A673 (cell line): ENCODE results near the gene ITPR3. TPM values are rescaled to one million over a fixed set of nuclear protein-coding genes. Genes with fewer than 3 reads are reported as not detected.
A peak's percentile ranks its signal among the peaks of the same experiment; 100 is the strongest.
"Not testable (repeated sequence)": the region's sequence is repeated elsewhere in the genome, so short reads cannot be mapped to it uniquely, and the experiment has no call there.

Experiments used
- BruUV-seq: library from RNA; stranded (reverse); fragments of 400-500 nt; replicated peaks from 2 replicates; lab custom pipeline; 2021; lab: Mats Ljungman, UMichigan
- CTCF ChIA-PET: fragments of 300-600 bp; sonication (Branson Sonifier 250); formaldehyde crosslinking; loops from one replicate; lab custom pipeline; 2022; ENCODE audit warnings: antibody characterized with exemption; lab: Charles Lee
- POLR2A ChIA-PET: fragments of 300-600 bp; sonication (Branson Sonifier 250); formaldehyde crosslinking; loops from one replicate; lab custom pipeline; 2022; ENCODE audit warnings: antibody characterized with exemption; ENCODE audit not compliant: low non-redundant PET; lab: Charles Lee
- DNase-seq: peaks from one replicate; pipeline ENCODE4 v3.0.0-alpha.2; 2015; ENCODE audit warnings: low spot score
- H3K27ac ChIP-seq: fragments of 200-600 bp; sonication (generic); 2 replicates; pipeline ENCODE4 v1.5.1; 2016; ENCODE audit warnings: mixed run types, low read depth, mild to moderate bottlenecking, mixed read lengths, antibody characterized with exemption, low read length; ENCODE audit not compliant: poor library complexity, severe bottlenecking
- H3K27me3 ChIP-seq: fragments of 200-600 bp; sonication (generic); replicated peaks from 2 replicates; pipeline ENCODE4 v1.6.1; 2017; ENCODE audit warnings: mixed run types, low read depth, mild to moderate bottlenecking, mixed read lengths, antibody characterized with exemption, low read length; ENCODE audit not compliant: insufficient read depth, poor library complexity
- H3K36me3 ChIP-seq: fragments of 200-600 bp; sonication (generic); 2 replicates; pipeline ENCODE4 v1.6.1; 2016; ENCODE audit warnings: mixed run types, mild to moderate bottlenecking, mixed read lengths, antibody characterized with exemption, low read length; ENCODE audit not compliant: insufficient read depth, poor library complexity, severe bottlenecking
- H3K4me1 ChIP-seq: fragments of 200-600 bp; sonication (generic); 2 replicates; pipeline ENCODE4 v1.6.1; 2017; ENCODE audit warnings: mixed run types, mild to moderate bottlenecking, mixed read lengths, antibody characterized with exemption, low read length; ENCODE audit not compliant: insufficient read depth, poor library complexity, severe bottlenecking
- H3K4me3 ChIP-seq: fragments of 200-600 bp; sonication (generic); 2 replicates; pipeline ENCODE4 v1.5.1; 2016; ENCODE audit warnings: low read depth, mixed run types, mild to moderate bottlenecking, mixed read lengths, low read length; ENCODE audit not compliant: poor library complexity, severe bottlenecking
- H3K9me3 ChIP-seq: fragments of 200-600 bp; sonication (generic); 2 replicates; pipeline ENCODE4 v1.6.1; 2016; ENCODE audit warnings: mixed run types, low read depth, mild to moderate bottlenecking, mixed read lengths, antibody characterized with exemption, low read length; ENCODE audit not compliant: poor library complexity, severe bottlenecking
- EZH2 ChIP-seq: fragments of 200-600 bp; sonication (generic); IDR thresholded peaks from 2 replicates; pipeline ENCODE4 v1.6.1; 2017; ENCODE audit warnings: borderline replicate concordance, low read depth, mild to moderate bottlenecking, mixed read lengths, antibody characterized with exemption, low read length; ENCODE audit not compliant: poor library complexity, severe bottlenecking
- intact Hi-C: fragments of 100-400 bp; cut with micrococcal nuclease; formaldehyde crosslinking; loops from one replicate; pipeline ENCODE4 v1.10.0; 2022; ENCODE audit not compliant: unreplicated experiment
- total RNA-seq: library from RNA; stranded (reverse); gene quantifications from 2 replicates; pipeline ENCODE4 v1.2.3, GENCODE V29; 2021
- TF ChIP-seq, protein P1 (sequence below): fragments of 300-800, 200-600 bp; sonication (generic); conservative IDR thresholded peaks from 2 replicates; pipeline ENCODE4 v1.5.1; 2017; ENCODE audit warnings: low read depth, mild to moderate bottlenecking, antibody characterized with exemption, low read length, moderate library complexity, mixed read lengths

The ITPR3 gene
- total RNA-seq, 1 experiment from 2014 or later, result 27.8 TPM

DNA sequence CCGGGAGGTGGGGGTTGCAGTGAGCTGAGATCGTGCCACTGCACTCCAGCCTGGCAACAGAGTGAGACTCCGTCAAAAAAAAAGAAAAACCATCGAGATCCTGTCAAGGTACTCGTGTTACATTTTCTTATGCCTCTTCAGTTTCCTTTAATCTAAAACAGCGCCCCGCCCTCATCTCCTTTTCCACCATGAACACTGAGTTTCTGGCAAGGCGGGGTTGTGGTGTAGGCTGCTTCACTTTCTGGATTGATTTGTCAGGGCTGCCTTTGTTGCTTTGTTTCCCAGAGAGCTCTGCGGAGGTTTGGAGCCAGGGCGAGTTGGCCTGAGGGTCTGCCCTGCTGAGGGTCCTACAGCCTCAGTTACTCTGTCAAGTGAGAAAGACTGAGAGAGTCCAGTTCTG lies 8.9 kb downstream of the ITPR3 start:
- DNase-seq, result no peak
- H3K4me3 ChIP-seq, result no peak overlapping the region
- no peak for TF ChIP-seq EZH2
- TF ChIP-seq, protein P1, sequence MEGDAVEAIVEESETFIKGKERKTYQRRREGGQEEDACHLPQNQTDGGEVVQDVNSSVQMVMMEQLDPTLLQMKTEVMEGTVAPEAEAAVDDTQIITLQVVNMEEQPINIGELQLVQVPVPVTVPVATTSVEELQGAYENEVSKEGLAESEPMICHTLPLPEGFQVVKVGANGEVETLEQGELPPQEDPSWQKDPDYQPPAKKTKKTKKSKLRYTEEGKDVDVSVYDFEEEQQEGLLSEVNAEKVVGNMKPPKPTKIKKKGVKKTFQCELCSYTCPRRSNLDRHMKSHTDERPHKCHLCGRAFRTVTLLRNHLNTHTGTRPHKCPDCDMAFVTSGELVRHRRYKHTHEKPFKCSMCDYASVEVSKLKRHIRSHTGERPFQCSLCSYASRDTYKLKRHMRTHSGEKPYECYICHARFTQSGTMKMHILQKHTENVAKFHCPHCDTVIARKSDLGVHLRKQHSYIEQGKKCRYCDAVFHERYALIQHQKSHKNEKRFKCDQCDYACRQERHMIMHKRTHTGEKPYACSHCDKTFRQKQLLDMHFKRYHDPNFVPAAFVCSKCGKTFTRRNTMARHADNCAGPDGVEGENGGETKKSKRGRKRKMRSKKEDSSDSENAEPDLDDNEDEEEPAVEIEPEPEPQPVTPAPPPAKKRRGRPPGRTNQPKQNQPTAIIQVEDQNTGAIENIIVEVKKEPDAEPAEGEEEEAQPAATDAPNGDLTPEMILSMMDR, result no peak
- H3K36me3 ChIP-seq, result no peaks in the 10 kb centered on the region
- H3K27me3 ChIP-seq, result no peaks in the 10 kb centered on the region
- no peak overlapping the region for H3K27ac ChIP-seq
- BruUV-seq, result no TSS peak
- ChIA-PET POLR2A (no interaction called here), CTCF (no interaction called here)
- intact Hi-C loops, result loop anchor here (5.0 kb wide), 1 partner anchor 43 kb away; no protein-coding TSS in a partner anchor
- peaks cover 17% of the 10 kb centered on the region for H3K4me1 ChIP-seq
- H3K9me3 ChIP-seq, result no peaks in the 10 kb centered on the region

DNA sequence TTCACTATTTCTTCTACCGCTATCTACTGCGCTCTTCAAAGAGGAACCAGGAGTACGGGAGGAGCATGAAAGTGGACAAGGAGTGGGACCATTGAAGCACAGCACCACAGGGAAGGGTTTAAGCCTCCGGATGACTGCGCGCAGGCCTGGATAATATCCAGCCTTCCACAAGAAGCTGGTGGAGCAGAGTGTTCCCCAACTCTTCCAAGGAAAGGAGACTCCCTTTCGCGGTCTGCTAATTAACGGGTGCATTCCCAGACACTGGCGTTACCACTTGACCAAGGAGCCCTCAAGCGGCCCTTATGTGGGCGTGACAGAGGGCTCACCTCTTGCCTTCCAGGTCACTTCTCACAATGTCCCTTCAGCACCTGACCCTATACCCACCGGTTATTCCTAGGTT lies 10.4 kb downstream of the ITPR3 start:
- H3K36me3 ChIP-seq, H3K9me3 ChIP-seq, DNase-seq, H3K4me3 ChIP-seq, CTCF ChIA-PET, BruUV-seq, H3K27ac ChIP-seq, H3K27me3 ChIP-seq, POLR2A ChIA-PET: not testable (repeated sequence)
- intact Hi-C loops, result loop anchor here (5.0 kb wide), 1 partner anchor 44 kb away; no protein-coding TSS in a partner anchor
- H3K4me1 ChIP-seq, result peaks cover 19% of the 10 kb centered on the region

DNA sequence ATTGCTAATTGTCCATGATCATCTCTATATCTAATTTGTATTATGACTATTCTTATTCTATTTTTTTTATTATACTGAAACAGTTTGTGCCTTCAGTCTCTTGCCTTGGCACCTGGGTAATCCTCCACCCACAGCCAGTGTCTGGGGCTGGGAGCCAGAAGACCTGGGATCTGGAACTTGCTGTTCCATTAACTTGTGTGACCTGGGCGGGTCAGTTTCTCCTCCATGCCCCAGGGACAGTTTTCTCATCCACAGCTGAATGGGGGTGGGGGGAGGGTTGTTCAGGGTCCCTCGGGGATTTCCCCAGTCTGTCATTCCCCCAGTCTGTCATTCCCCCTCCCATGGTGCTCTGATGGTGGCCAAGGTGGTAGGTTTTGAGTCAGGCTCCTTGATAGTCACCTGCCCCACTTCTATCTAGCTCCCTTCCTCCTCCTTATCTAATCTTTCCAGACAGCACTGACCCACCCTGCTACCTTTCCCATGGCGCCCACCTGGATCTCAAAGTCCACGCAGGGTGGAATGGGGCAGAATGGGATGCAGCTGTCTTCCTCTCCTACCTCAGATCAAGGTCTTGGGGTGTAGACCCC lies 10.9 kb downstream of the ITPR3 start:
- ChIA-PET POLR2A (no interaction called here), CTCF (no interaction called here)
- no peak overlapping the region for H3K4me3 ChIP-seq
- H3K27ac ChIP-seq, result no peak overlapping the region
- peaks cover 19% of the 10 kb centered on the region for H3K4me1 ChIP-seq
- intact Hi-C loops, result loop anchor here (5.0 kb wide), 1 partner anchor 45 kb away; no protein-coding TSS in a partner anchor
- BruUV-seq, result no TSS peak
- no peaks in the 10 kb centered on the region for H3K9me3 ChIP-seq
- DNase-seq, result no peak
- TF ChIP-seq, protein P1, result no peak
- TF ChIP-seq EZH2, result no peak
- no peaks in the 10 kb centered on the region for H3K27me3 ChIP-seq
- no peaks in the 10 kb centered on the region for H3K36me3 ChIP-seq

DNA sequence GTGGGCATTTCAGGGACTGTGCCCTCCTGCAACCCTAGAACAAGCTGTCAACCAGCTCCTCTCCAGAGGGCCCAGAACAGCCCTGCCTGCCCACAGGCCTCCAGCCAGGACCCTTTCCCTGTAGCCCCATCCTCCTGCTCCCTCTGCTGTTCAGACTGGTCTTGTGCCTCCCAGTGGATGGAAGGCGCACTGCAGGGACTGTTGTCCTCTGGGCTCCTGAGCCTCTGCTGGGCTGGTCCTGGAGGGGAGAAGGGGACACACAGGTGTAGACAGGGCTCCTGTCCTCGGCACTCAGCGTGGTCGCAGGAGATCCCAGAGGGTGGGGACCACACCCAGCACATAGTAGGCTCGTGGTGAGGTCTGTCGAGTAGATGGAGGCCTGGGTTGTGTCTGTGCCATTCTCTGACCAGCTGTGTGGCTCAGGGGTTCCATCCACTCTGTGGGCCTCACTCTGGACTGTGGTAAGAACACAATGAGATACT lies 11.5 kb downstream of the ITPR3 start:
- no peak for TF ChIP-seq EZH2
- TF ChIP-seq, protein P1, result peak; percentile 81
- BruUV-seq, result no TSS peak
- ChIA-PET POLR2A (no interaction called here), CTCF (no interaction called here)
- H3K27ac ChIP-seq, result no peak overlapping the region
- H3K4me1 ChIP-seq, result peaks cover 19% of the 10 kb centered on the region
- no peaks in the 10 kb centered on the region for H3K9me3 ChIP-seq
- intact Hi-C loops, result loop anchor here (5.0 kb wide), 1 partner anchor 45 kb away; no protein-coding TSS in a partner anchor
- H3K4me3 ChIP-seq, result no peak overlapping the region
- no peaks in the 10 kb centered on the region for H3K27me3 ChIP-seq
- peak; percentile 71 for DNase-seq
- no peaks in the 10 kb centered on the region for H3K36me3 ChIP-seq
